H9 (cell line): ENCODE results near the gene ETFDH. TPM values are rescaled to one million over a fixed set of nuclear protein-coding genes. Genes with fewer than 3 reads are reported as not detected.

ENCODE experiments used
- DNase-seq: peaks from one replicate; pipeline ENCODE4 v3.0.0-alpha.2; 2017
- H2AFZ ChIP-seq: one replicate; pipeline ENCODE4 v1.6.1; 2013; ENCODE audit warnings: mild to moderate bottlenecking, low read length, control low read depth, moderate library complexity
- H2AK5ac ChIP-seq: 2 replicates; pipeline ENCODE4 v1.6.1; 2013; ENCODE audit warnings: low read length, control low read depth, mixed read lengths; ENCODE audit not compliant: insufficient read length
- H2BK120ac ChIP-seq: one replicate; pipeline ENCODE4 v1.6.1; 2013; ENCODE audit warnings: low read depth, mild to moderate bottlenecking, low read length, control low read depth, inconsistent platforms; ENCODE audit not compliant: poor library complexity, severe bottlenecking
- H2BK12ac ChIP-seq: 2 replicates; pipeline ENCODE4 v1.6.1; 2013; ENCODE audit warnings: low read length, control low read depth, mixed read lengths, low read depth; ENCODE audit not compliant: insufficient read length
- H2BK15ac ChIP-seq: 2 replicates; pipeline ENCODE4 v1.6.1; 2013; ENCODE audit warnings: low read depth, low read length, control low read depth
- H2BK20ac ChIP-seq: one replicate; pipeline ENCODE4 v1.6.1; 2013; ENCODE audit warnings: low read depth, mild to moderate bottlenecking, low read length, control low read depth, inconsistent platforms; ENCODE audit not compliant: poor library complexity, severe bottlenecking
- H2BK5ac ChIP-seq: 2 replicates; pipeline ENCODE4 v1.6.1; 2013; ENCODE audit warnings: low read length, control low read depth, mixed read lengths; ENCODE audit not compliant: insufficient read length
- H3K14ac ChIP-seq: 2 replicates; pipeline ENCODE4 v1.6.1; 2013; ENCODE audit warnings: low read length, control low read depth; ENCODE audit not compliant: insufficient read depth
- H3K18ac ChIP-seq: 2 replicates; pipeline ENCODE4 v1.6.1; 2013; ENCODE audit warnings: low read depth, mild to moderate bottlenecking, mixed read lengths, low read length, control low read depth; ENCODE audit not compliant: insufficient read length
- H3K23ac ChIP-seq: 2 replicates; pipeline ENCODE4 v1.6.1; 2013; ENCODE audit warnings: low read length, control low read depth, mixed read lengths, low read depth; ENCODE audit not compliant: insufficient read length
- H3K23me2 ChIP-seq: 2 replicates; pipeline ENCODE4 v1.6.1; 2013; ENCODE audit warnings: low read depth, mild to moderate bottlenecking, mixed read lengths, low read length, control low read depth; ENCODE audit not compliant: insufficient read length, poor library complexity, severe bottlenecking
- H3K27ac ChIP-seq: 2 replicates; pipeline ENCODE4 v1.5.1; 2013; ENCODE audit warnings: low read length, control low read depth, mixed read lengths, low read depth; ENCODE audit not compliant: insufficient read length
- H3K27me3 ChIP-seq: 2 replicates; pipeline ENCODE4 v1.6.1; 2013; ENCODE audit warnings: low read length, control low read depth, inconsistent platforms; ENCODE audit not compliant: insufficient read depth
- H3K4ac ChIP-seq: 2 replicates; pipeline ENCODE4 v1.6.1; 2013; ENCODE audit warnings: low read depth, mild to moderate bottlenecking, control low read depth, inconsistent platforms, low read length, moderate library complexity
- H3K4me1 ChIP-seq: 2 replicates; pipeline ENCODE4 v1.6.1; 2013; ENCODE audit warnings: low read length, control low read depth, inconsistent platforms; ENCODE audit not compliant: insufficient read depth
- H3K4me2 ChIP-seq: 2 replicates; pipeline ENCODE4 v1.6.1; 2013; ENCODE audit warnings: low read length, control low read depth, mixed read lengths; ENCODE audit not compliant: insufficient read length, insufficient read depth
- H3K56ac ChIP-seq: 2 replicates; pipeline ENCODE4 v1.6.1; 2013; ENCODE audit warnings: low read depth, mild to moderate bottlenecking, mixed read lengths, low read length, control low read depth; ENCODE audit not compliant: insufficient read length
- H3K79me1 ChIP-seq: 2 replicates; pipeline ENCODE4 v1.6.1; 2013; ENCODE audit warnings: low read depth, mild to moderate bottlenecking, moderate library complexity, low read length, control low read depth, inconsistent platforms; ENCODE audit not compliant: insufficient read depth, poor library complexity, severe bottlenecking
- H3K79me2 ChIP-seq: 2 replicates; pipeline ENCODE4 v1.6.1; 2013; ENCODE audit warnings: low read length, control low read depth, inconsistent platforms; ENCODE audit not compliant: insufficient read depth
- H3K9ac ChIP-seq: 2 replicates; pipeline ENCODE4 v1.6.1; 2013; ENCODE audit warnings: low read length, control low read depth, mixed read lengths; ENCODE audit not compliant: insufficient read length; ENCODE audit errors: extremely low read depth
- H3K9me3 ChIP-seq: one replicate; pipeline ENCODE4 v1.6.1; 2013; ENCODE audit warnings: low read depth, low read length, inconsistent platforms; ENCODE audit not compliant: control insufficient read depth
- H3T11ph ChIP-seq: one replicate; pipeline ENCODE4 v1.6.1; 2013; ENCODE audit warnings: mild to moderate bottlenecking, low read length, control low read depth, inconsistent platforms
- H4K20me1 ChIP-seq: one replicate; pipeline ENCODE4 v1.6.1; 2013; ENCODE audit not compliant: control insufficient read depth, insufficient read length, insufficient read depth
- H4K5ac ChIP-seq: 2 replicates; pipeline ENCODE4 v1.6.1; 2013; ENCODE audit warnings: low read depth, mild to moderate bottlenecking, mixed read lengths, low read length, control low read depth; ENCODE audit not compliant: insufficient read length
- H4K8ac ChIP-seq: replicated peaks from 2 replicates; pipeline ENCODE4 v1.6.1; 2013; ENCODE audit warnings: low read length, control low read depth, mixed read lengths, low read depth; ENCODE audit not compliant: insufficient read length
- H4K91ac ChIP-seq: 2 replicates; pipeline ENCODE4 v1.6.1; 2013; ENCODE audit warnings: low read depth, mild to moderate bottlenecking, moderate library complexity, mixed read lengths, low read length, control low read depth; ENCODE audit not compliant: insufficient read length
- H3K27ac Mint-ChIP-seq, 3 experiments: 2 replicates in 2 of 3; 3 replicates in 1 of 3; pipeline ENCODE4 v1.8.0; 2020 to 2021; ENCODE audit warnings: mixed read lengths in 3 of 3, mild to moderate bottlenecking in 1 of 3, moderate library complexity in 1 of 3
- H3K27me3 Mint-ChIP-seq: 2 replicates; pipeline ENCODE4 v1.8.0; 2021; ENCODE audit warnings: low read depth, mild to moderate bottlenecking, moderate library complexity, mixed read lengths
- H3K36me3 Mint-ChIP-seq, 3 experiments: 2 replicates in 2 of 3; 3 replicates in 1 of 3; pipeline ENCODE4 v1.8.0; 2020 to 2021; ENCODE audit warnings: low read depth in 3 of 3, mixed read lengths in 3 of 3; ENCODE audit not compliant: insufficient read depth in 1 of 3
- H3K4me1 Mint-ChIP-seq, 2 experiments: 2 replicates each; pipeline ENCODE4 v1.8.0; 2020; ENCODE audit warnings: mixed read lengths in 2 of 2
- H3K4me3 Mint-ChIP-seq, 2 experiments: 2 replicates in 1 of 2; 3 replicates in 1 of 2; pipeline ENCODE4 v1.8.0; 2020 to 2021; ENCODE audit warnings: mild to moderate bottlenecking in 2 of 2, mixed read lengths in 2 of 2, moderate library complexity in 1 of 2
- H3K9me3 Mint-ChIP-seq, 2 experiments: 2 replicates in 1 of 2; 3 replicates in 1 of 2; pipeline ENCODE4 v1.8.0; 2020; ENCODE audit warnings: mild to moderate bottlenecking in 2 of 2, mixed read lengths in 2 of 2, moderate library complexity in 1 of 2
- CTCF ChIP-seq: fragments of 200-600 bp; sonication (generic); conservative IDR thresholded peaks from 3 replicates; pipeline ENCODE4 v1.8.0; 2021; ENCODE audit warnings: antibody characterized with exemption, mild to moderate bottlenecking
- whole genome bisulfite sequencing: extraction: QIAGEN DNeasy Blood & Tissue Kit; methylation state at CpG from one replicate; pipeline ENCODE4 v1.1.7; 2013; ENCODE audit warnings: missing lambda C conversion rate, low lambda C conversion rate, mixed read lengths; ENCODE audit not compliant: insufficient read length; ENCODE audit errors: extremely low coverage; 5-methylcytosine and 5-hydroxymethylcytosine counted together
- total RNA-seq: library from RNA; stranded (reverse); gene quantifications from 2 replicates; pipeline ENCODE4 v1.2.1, GENCODE V29; 2021

ETFDH gene
- total RNA-seq, 1 experiment from 2014 or later: 12.8 TPM

GRCh38 chr4:158758142-158758541, 86.0 kb downstream of the ETFDH start:
- Histone ChIP-seq H4K8ac (no peak overlapping the region), H3K79me2 (no peaks in the 10 kb centered on the region), H3K27ac (no peak overlapping the region), H2AK5ac (no peak overlapping the region), H2BK12ac (no peak overlapping the region), H2BK15ac (no peak overlapping the region), H3K14ac (no peak overlapping the region), H2BK20ac (no peak overlapping the region), H3K23ac (no peak overlapping the region), H3K18ac (no peak overlapping the region), H3K4ac (no peak overlapping the region), H3K23me2 (no peaks in the 10 kb centered on the region), H3K4me2 (no peak overlapping the region), H3K9me3 (no peaks in the 10 kb centered on the region), H3K79me1 (no peaks in the 10 kb centered on the region), H3K9ac (no peak overlapping the region), H4K5ac (no peak overlapping the region), H3K56ac (no peak overlapping the region), H4K91ac (no peak overlapping the region), H3K27me3 (no peaks in the 10 kb centered on the region), H2BK5ac (no peak overlapping the region), H2BK120ac (no peak overlapping the region), H2AFZ (no peak overlapping the region), H4K20me1 (no peaks in the 10 kb centered on the region), H3T11ph (no peak overlapping the region), H3K4me1 (no peaks in the 10 kb centered on the region)
- H3K9me3 Mint-ChIP-seq: peaks cover 19 to 23% of the 10 kb centered on the region in 2 experiments
- WGBS: no CpG with 5 or more reads among the region's 4 CpGs
- H3K4me3 Mint-ChIP-seq: no peak overlapping the region
- peaks cover 3 to 19% (median 7%) of the 10 kb centered on the region in 3 experiments; a peak in 3 of 7 replicates for H3K36me3 Mint-ChIP-seq
- TF ChIP-seq CTCF: no peak
- H3K27ac Mint-ChIP-seq: no peak overlapping the region
- no peaks in the 10 kb centered on the region; the same call in 1 of the 2 replicates for H3K27me3 Mint-ChIP-seq
- DNase-seq: no peak
- H3K4me1 Mint-ChIP-seq: no peaks in the 10 kb centered on the region
